CD4-positive, alpha-beta T cell treated with Interleukin-4 for 1 hour (primary cell): ENCODE data around the gene WDR20.
A peak's percentile ranks its signal among the peaks of the same experiment; 100 is the strongest.
"Not testable (repeated sequence)": the region's sequence is repeated elsewhere in the genome, so short reads cannot be mapped to it uniquely, and the experiment has no call there.

Experiments used
- DNase-seq, 2 donors: peaks; one replicate each; pipeline ENCODE4 v3.0.0-alpha.2; 2020 to 2022

Gene WDR20

DNA sequence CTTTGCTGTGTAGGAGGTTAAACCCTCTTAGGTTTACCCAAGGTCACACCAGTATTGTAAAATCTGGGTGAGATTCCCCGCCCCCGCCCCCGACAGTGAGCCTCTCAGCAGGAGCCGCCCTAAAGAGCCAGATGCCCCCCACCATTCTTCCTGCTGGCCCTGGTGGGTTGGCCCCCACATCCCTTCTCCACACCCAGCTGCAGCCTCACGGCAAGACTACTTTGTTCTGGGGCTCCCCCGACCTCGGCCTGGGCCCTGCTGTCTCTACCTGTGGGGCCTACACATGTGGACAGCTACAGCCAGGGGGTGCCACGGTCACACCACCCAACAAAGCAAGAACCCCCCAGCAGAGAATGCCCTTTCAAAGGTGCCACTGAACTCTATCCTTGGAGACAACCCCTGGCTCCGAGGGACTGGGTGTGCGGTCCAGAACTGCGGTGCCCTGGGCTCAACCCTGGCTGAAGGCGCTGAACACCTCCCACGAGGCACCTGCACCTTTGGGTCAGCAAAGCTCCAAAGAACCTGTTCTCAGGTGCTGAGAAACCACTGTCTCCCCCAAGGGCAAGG is 82.4 kb downstream of the WDR20 start:
- no peak for DNase-seq

DNA sequence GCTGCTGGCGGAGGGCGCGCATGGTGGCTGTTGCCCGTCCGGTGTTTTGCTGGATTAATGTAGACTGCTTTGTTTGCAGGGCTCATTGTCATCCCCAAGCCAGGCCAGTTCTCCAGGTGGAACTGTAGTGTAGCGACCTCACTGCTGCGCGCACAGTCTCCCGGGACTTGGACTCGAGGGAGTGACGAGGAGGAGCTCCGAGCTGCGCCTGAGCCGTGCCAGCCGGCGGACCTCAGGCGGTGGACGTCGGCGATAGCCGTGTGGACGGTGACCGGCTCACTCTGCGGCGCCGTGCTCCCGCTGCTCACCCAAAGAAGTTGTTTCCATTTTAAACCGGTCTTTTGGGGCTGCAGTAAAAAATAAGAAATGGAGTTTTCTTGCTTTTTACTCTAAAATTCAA is 83.1 kb downstream of the WDR20 start:
- no peak for DNase-seq

DNA sequence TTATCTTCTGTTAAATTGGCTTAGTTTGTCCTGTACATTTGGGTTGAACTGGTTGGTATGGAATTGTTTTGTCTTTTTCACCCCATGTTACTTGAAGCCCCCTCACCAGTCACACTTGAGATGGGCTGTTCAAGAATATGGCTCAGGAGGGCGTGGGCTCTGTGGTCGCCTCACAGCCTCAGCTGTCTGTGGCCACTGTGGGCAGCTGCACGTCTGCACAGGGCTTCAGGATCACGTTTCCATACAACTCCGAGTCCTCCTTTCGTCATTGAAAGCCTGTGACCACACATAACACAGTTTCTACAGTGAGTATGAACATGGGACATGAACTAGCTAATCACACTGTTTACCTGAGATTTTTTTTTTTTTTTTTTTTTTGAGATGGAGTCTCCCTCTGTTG is 84.0 kb downstream of the WDR20 start:
- DNase-seq: no peak

DNA sequence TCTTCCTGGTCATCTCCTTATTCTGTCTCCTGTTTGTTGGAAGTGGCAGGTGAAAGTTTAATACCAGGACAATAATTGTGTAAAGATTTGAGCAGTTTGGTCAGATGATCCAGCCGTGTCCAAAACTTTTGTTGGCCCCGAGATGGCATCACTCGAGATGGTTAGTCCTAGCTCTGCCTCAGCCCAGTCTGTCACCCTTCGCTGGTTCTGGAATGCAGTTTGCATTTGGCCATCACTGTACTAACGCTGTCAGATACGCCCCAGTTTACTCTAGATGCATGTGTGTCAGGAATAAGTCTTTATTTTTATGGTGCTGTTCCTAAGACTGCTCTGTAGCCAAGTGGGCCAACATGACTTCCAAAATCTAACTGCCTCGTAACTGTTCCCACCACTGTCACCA is 85.7 kb downstream of the WDR20 start:
- DNase-seq: no peak

DNA sequence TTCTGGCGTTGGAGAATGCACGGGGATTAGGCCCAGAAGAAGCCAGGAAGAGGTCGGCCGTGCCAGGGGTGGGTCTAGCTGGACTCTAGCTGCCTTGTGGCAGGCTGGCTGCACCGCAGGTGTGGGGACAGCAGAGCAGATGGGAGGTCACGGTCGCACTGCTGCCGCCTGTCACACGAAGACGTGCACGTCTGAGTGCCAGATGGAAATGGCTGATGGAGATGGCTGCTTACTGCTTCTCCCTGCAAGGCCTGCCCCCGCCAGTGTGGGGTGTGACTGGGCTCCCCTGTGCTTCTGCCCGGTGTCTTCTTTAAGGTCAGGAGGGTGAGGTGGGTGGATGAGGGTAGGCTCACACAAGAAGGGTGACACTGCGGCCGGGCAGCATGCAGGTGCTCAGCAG is 86.2 kb downstream of the WDR20 start:
- no peak for DNase-seq

DNA sequence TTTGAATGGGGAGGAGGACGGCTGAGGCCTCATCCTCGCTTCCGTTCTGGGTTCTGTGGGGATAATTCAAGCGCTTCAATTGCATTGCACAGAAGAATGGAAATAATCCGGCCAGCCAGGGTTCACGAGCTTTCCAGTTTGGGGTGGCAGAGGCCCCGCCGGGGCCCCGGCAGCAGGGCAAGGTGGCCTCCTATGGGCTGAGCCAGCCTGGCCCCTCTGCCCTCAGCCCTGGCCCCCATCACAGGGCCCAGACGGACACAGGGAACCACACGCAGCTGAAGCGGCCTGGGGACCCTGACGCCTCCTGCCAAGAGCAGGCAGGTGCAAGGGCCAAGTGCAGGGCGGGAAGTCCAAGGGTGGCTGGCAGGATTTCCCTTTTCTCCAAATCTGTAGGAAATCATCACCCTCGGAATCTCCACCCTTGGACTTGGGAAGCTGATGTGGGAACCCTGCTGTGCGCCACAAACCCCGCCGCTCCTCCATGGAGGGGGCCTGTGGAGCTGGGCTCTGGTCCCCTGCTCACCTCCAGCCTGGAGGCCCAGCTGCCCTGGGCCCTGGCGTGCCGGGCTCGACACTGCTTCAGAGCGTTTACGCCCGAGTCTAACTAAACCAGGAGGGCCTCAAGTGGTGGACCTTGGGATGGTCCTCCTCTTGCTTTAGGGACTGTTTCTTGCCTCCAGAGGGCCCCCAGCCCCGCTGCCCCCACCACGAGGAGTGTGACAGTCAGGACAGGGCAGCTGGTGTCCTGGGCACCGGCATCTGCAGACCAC is 86.8 kb downstream of the WDR20 start:
- DNase-seq: no peak

DNA sequence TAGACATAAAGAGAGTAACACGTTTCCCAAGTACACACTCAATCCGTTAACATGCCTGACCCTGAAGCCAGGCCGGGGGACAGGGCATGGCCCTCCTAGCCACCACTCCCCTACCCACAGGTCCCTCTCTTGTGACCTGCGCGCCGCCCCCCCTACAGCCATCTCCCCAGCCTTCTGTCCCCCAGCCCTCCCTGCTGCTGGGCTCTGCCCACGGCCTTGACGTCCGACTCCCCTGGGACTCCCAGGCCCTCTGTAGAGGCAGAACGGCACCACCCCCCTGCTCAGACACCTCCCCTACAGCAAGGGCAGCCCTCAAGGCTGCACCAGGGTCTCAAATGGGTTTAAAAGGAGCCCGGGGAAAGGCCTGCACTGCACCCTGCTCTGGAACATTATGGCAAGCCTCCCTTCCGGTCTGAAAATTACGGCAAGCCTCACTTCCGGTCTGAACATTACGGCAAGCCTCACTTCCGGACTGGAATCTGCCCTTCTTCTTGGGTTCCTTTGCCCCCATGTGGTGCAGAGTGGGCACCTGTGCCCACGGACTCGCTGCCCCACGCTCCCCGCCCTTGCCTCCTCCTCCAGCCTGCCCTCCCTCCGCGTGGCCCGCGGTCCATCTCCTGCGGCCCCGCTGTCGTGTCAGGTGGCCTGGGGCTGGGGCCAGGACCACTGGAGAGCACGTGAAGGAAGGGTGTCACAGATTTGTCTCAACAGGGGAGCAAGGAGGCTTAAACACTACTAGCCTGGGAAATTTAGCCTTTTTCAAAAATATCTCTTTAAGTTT is 87.7 kb downstream of the WDR20 start:
- no peak for DNase-seq

DNA sequence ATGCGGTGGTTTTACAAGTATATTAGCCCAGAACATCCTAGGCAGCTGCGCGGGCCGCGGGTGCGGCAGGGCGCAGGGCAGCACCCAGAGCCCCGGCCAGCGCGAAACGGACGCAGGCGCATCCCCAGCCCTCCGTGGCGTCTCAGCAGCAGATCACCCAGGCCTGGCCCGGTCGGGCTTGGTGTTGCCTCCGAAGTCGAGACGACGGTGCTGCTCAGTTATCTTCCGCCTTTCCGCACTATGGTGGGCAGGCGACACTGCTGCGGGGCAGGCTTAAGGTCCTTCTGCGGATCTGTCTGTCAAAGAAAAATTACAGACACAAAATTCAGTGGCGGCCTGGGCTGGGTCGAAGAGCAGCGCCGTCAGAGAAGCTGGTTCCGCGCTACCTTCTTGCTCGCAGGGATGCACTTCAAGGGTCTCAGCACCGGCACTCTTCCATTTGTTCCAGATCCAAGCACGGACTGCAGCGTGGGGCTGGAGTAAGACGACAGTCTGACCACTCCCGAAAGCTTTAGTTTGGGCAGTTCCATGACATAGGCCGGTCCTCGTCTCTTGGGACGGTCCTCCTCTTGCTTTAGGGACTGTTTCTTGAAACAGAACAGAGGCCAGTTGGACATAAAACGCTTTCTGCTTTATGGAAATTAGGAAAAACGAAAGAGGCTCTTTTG is 89.5 kb downstream of the WDR20 start:
- no peak for DNase-seq

DNA sequence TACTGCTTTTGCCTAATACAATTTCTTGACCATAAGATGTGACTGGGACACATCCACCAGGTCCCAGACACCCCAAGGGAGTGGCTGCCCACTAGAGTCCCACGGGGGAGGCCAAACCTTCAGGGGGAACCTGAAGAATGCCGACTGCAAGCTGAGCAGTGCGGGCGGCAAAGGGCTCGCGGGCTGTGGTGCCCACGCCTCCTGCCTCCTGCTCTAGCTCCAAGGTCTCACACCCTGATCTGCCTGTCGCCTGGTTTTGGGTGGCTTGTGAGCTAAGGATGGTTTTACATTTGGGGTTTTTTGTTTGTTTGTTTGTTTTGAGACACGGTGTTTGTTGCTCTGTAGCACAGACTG is 90.0 kb downstream of the WDR20 start:
- no peak for DNase-seq

DNA sequence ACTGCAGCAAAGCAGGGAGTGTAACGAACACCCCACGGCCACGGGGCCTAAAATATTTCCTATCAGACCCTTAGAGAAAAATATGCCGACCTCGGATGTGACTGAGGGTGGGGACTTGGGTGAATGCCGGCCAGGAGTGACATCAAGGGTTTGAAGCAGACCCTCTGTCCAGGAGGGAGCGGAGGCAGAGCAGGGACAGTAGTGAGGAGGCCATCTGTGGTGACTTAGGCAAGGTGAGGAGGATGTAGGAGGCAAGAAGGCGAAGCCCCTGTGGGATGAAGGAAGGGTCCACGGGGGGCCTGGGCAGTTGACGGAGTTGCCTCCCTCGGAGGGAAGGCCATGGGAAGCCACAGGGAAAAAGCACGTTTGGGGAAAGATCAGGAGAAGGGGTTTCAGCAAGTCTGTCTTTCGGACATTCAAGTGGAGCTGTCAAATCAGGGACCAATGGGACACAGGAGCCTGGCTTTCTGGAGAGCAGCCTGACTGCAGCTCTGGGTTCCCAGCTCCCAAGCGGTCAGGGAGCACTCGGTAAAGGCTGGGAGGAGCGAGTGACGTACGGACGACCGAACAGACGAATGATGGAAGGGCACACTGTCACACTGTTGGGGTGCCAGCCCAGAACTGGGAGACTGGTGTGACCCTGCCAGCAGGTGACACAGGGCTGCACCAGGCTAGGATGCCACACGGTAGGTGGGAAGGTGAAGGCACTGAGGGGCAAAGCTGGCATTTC is 90.9 kb downstream of the WDR20 start:
- DNase-seq: no peak

DNA sequence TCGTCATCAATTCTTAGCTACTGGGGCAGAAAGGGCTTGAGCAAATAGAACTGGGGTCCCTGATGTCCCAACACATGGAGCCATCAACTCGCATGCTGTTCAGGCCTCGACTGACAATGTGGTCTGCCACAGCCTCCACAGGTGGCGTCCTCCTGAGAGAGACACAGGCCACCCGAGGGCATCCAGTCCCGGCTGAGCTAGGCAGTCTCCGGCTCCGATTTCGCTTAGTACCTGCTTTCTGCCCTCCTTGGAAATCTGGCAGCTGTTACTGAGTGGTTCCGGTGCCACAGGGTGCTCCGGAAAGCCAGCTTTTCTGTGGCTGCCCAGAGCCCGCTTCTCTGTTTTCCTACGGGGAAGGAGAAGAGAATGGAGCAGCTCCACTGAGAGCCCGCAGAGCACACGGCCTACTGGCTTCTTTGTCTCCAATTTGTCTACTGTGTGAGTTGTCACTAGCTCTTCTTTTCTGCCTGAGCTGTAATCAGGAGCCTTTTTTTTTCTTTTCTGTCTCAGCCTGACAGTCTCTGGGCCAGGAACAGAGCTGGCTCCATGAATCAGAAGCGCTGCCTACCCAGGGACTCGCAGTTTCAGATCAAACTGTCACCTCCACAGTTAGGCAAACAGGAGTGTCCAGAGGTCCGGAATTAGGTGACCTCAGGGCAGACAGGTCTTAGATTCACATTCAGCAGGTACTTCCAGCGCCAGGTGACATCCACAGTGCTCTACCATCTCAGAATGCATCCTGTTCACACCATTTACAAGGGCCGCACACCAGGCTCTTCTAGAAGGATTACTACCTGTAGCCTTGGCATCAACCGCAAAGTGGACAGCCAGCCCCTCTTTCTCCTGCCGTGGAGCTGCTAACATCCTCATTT is 92.0 kb downstream of the WDR20 start:
- DNase-seq: no peak

DNA sequence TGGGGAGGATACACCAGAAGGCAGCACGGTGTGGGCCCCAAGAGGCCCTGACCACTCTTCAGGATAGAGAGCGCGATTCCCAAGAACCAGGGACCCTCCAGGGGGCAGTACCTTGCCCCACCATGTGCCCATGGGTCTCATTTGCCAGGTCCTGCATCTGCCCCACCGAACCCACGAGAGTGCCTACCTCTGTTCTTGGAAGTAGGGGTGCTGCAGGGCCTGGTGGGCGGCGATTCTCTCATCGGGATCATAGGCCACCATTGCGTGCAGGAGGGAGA is 92.6 kb downstream of the WDR20 start:
- DNase-seq: no peak

DNA sequence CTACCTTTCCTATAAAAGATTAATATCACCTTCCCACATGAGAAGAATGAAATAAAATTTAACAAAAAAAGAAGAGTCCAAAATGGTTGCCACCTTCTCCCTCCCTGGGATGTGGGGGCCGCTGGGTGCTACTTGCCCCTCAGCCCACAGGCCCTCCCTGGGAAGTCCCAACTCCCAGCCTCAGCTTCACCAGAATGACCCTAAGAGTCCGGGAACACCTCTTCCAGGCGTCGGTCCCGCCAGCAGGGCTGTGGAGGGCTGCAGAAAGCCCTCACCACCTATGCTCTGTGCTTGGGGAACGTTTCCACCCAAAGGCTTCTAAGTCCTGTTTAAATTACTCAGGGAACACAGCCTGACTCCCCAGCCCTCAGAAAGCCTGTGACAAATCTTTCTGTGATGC is 93.4 kb downstream of the WDR20 start:
- no peak for DNase-seq

DNA sequence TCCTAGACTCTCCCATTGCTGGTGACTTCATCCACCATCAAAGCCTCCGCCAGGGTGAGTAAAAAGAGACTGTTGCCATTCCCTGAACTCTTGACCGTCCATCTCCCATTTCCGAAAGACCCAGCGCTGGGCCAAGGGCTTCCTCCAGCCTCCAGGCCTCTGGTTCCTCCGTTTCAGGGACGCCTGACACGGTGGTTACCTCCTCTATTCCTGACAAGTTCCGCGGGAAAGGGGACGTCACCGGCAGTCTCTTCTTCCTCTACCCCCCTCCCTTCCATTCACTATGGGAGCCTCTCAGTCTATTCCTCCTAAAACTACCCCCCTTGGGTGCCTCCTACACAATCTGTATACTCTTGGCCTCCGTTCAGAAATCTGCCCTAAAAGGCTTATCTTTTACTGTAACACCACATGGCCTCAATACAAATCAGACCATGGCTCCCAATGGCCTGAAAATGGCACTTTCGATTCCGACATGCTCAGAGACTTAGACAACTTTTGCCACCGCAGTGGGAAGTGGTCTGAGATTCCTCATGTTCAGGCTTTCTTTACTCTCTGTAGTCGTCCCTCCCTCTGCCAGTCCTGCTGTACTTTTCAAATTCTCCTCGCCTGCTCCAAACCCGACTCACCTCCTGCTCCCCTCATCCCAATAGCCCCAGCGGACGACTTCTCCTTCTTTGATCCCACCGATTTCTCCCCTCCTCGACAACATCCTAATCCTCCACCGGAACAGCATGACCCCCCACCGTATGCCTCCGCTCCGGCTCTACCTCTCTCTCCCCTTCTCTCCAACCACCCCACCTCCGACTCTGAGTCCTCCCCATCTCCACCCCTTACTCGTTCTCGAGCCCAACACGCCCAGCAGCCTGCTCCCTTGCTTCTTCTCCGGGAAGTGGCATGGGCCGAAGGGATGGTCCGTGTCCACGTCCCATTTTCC is 94.9 kb downstream of the WDR20 start:
- DNase-seq: no peak

DNA sequence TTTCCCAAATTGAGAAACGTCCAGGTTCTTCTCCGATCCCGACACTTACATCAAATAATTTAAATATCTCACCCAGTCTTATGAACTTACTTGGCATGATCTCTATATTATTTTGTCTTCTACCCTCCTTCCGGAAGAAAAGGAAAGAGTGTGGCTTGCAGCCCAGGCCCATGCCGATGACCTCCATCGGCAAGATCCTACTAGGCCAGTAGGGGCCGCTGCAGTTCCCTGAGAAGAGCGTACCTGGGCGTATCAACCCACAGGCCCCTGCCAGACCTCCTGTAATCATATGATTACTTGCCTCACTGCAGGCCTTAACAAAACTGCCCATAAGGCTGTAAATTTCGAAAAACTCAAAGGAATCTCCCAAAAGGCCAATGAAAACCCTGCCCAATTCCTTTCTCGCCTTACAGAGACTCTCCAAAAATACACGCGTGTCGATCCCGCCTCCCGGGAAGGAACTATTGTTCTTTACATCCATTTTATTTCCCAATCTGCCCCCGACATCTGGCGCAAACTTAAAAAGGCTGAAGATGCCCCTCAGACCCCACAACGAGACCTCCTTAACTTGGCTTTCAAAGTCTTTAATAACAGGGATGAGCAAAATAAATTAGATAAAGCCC is 95.7 kb downstream of the WDR20 start:
- DNase-seq: peak; percentile 74

DNA sequence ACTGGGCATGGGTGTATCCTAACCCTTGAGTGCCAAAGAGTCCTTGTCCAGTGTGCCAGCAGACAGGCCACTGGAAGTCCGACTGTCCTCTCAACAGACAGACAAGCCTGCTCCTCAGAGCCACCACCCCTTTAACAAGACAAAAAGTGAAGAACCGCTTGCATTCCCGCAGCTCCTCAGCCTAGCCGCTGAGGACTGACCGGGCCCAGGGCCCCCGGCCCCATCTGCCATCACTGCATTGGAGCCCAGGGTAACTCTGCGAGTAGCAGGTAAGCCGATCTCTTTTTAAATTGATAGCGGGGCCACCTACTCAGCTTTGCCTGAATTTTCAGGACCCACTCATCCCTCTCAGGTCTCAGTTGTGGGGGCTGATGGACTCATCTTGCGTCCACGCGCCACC is 96.3 kb downstream of the WDR20 start:
- no peak for DNase-seq

DNA sequence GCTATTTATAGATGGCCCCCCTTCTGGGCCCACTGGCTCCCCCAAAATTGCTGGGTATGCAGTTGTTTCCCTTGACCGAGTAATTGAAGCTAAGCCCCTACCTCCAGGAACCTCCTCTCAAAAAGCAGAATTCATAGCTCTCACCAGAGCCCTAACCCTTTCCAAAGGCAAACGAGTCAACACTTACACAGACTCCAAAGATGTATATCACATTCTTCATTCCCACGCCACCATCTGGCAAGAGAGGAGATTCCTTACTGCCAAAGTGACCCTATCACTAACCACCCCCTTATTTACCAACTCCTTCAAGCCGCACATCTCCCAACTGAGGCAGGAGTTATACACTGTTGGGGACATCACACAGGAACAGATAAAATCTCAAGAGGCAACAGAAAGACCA is 98.4 kb downstream of the WDR20 start:
- DNase-seq: no peak

DNA sequence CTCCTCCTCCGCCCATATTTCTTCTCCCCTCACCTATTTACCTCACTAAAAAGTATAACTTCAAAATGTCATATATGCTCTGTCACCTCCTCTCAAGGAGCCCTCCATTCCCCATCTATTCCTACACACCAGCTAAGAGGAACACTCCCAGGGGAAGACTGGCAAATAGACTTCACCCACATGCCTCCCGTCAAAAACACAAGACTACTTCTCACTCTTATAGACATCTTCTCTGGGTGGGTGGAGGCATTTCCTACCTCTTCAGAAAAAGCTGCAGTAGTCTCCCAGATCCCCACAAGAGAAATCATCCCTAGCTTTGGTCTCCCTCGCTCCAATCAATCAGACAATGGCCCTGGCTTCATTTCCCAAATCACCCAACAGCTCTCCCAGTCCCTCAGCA is 99.1 kb downstream of the WDR20 start:
- DNase-seq: no peak

DNA sequence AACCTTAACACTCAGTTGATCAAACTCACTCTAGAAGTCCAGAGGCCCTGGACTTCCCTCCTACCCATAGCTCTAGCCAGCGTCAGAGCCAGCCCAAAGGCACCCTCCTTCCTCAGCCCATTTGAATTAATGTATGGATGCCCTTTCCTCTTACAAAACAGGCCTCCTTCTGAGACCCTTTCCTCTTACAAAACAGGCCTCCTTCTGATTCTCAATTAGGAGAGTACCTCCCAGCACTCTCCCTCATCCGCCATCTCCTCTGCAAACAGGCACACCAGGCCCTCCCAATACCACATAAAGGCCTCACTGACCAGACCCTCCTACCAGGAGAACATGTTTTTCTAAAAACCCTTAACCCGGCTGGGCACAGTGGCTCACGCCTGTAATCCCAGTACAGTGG is 99.5 kb downstream of the WDR20 start:
- DNase-seq: no peak

DNA sequence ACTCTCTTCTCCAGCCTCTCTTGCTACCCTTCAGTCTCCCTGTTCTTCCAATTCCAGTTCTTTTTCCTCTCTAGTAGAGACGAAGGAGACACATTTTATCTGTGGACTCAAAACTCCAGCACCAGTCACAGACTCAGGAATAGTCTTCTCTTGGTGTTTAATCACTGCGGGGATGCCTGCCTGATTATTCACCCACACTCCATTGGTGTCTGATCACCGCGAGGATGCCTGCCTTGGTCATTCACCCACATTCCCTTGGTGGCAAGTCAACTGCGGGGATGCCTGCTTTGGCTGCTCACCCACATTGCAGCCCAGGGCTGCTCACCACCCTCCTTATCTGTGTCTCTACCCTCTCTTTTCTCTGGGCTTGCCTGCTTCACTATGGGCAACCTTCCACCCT is 100.8 kb downstream of the WDR20 start:
- DNase-seq: not testable (repeated sequence)

DNA sequence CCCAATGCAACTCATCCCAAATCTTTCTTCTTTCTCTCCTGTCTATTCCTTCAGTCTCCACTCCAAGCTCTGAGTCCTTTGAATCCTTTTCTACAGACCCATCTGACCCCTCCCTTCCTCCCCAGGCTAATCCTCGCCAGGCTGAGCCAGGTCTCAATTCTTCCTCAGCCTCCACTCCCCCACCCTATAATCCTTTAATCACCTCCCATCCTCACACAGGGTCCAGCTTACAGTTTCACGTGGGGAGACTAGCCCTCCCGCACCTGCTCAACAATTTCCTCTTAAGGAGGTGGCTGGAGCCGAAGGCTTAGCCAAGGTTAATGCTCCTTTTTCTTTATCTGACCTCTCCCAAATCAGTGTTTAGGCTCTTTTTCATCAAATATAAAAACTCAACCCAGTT is 101.5 kb downstream of the WDR20 start:
- DNase-seq: no peak
